Right lobe of liver (tissue), 4 donors: ENCODE data around the gene GSS.

Experiments
- POLR2A ChIP-seq: fragments of 450-650 bp; IDR thresholded peaks from one replicate; pipeline ENCODE4 v1.6.1; 2017; ENCODE audit warnings: antibody characterized with exemption, mild to moderate bottlenecking
- TF ChIP-seq, protein P1 (sequence below), 4 donors: fragments of 200-600 bp in 3 of 4; fragments of 450-650 bp in 1 of 4; IDR thresholded peaks; one replicate each; pipeline versions ENCODE4 v1.5.1 to v1.8.0; 2016 to 2022; ENCODE audit warnings: antibody characterized with exemption in 4 of 4, mild to moderate bottlenecking in 2 of 4
- donor health status: DM: no; HTN: no; CAD: no.
- donor health status: DM: no; HTN: no; CAD: no.
- donor health status: DM: no; HTN: yes; CAD: no.

- TF ChIP-seq, protein P1, sequence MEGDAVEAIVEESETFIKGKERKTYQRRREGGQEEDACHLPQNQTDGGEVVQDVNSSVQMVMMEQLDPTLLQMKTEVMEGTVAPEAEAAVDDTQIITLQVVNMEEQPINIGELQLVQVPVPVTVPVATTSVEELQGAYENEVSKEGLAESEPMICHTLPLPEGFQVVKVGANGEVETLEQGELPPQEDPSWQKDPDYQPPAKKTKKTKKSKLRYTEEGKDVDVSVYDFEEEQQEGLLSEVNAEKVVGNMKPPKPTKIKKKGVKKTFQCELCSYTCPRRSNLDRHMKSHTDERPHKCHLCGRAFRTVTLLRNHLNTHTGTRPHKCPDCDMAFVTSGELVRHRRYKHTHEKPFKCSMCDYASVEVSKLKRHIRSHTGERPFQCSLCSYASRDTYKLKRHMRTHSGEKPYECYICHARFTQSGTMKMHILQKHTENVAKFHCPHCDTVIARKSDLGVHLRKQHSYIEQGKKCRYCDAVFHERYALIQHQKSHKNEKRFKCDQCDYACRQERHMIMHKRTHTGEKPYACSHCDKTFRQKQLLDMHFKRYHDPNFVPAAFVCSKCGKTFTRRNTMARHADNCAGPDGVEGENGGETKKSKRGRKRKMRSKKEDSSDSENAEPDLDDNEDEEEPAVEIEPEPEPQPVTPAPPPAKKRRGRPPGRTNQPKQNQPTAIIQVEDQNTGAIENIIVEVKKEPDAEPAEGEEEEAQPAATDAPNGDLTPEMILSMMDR (IDR thresholded peaks at IDR 0.05) = no peak
- no peak for TF ChIP-seq POLR2A
Observed at GRCh38 chr20:34886122-34886521, 69.5 kb downstream of the GSS start.
